ENCODE results near the gene KLC1. TPM values are rescaled to one million over a fixed set of nuclear protein-coding genes. Genes with fewer than 3 reads are reported as not detected.
A peak's percentile ranks its signal among the peaks of the same experiment; 100 is the strongest.

The KLC1 gene
- total and polyA plus RNA-seq, 2 of the 8 experiments (the other 6 are each of a cell fraction or from before 2014, with no cell fraction given) = 84.6 to 134 TPM

GRCh38 chr14:103746701-103747100 lies 117.7 kb downstream of the KLC1 start:
- H3K23me2 ChIP-seq (ENCODE audit: low read depth, low read length) = no peaks in the 10 kb centered on the region
- no peak overlapping the region for H3K18ac ChIP-seq (ENCODE audit: extremely low read depth, low read length)
- H3K4me1 ChIP-seq (replicated peaks in 1 of 4; ENCODE audit: control insufficient read depth in 3 of 4, insufficient read depth in 4 of 4, low read length in 3 of 4) = no peaks in the 10 kb centered on the region; a peak in 1 of 7 replicates
- no peak overlapping the region for H3K4ac ChIP-seq (replicated peaks; ENCODE audit: insufficient read length, low read depth, low read length)
- H3K56ac ChIP-seq (replicated peaks; ENCODE audit: insufficient read length, low read depth, low read length) = no peak overlapping the region
- H2BK12ac ChIP-seq (ENCODE audit: low read depth, low read length) = no peak overlapping the region
- no peak overlapping the region for H3K4me3 ChIP-seq (ENCODE audit: extremely low read depth in 1 of 4, insufficient read depth in 2 of 4, low read depth in 3 of 4, low read length in 4 of 4)
- 94% methylated on average over 10 of the region's 10 CpGs; no CpG with 5 or more reads in 1 of the 2 experiments for WGBS, 2 experiments (ENCODE audit: extremely low coverage in 1 of 2, insufficient coverage in 1 of 2, insufficient read length in 1 of 2, insufficient replicate concordance in 2 of 2, low coverage in 1 of 2, low lambda C conversion rate in 2 of 2, missing lambda C conversion rate in 1 of 2)
- 0 out of 2 replicates have a peak overlapping the region, but pooled peaks have one; percentile 1 for H2BK15ac ChIP-seq (ENCODE audit: low read length)
- H3K4me2 ChIP-seq (ENCODE audit: insufficient read depth in 1 of 2, low read depth in 2 of 2, low read length in 2 of 2) = no peak overlapping the region
- no peak overlapping the region for H2AFZ ChIP-seq (ENCODE audit: low read length)
- H2AK5ac ChIP-seq (ENCODE audit: low read depth, low read length) = no peak overlapping the region
- H3K79me2 ChIP-seq (ENCODE audit: control insufficient read depth in 1 of 2, insufficient read depth in 2 of 2, low read length in 2 of 2) = no peaks in the 10 kb centered on the region
- no peak overlapping the region for H3K14ac ChIP-seq (ENCODE audit: insufficient read length)
- H4K5ac ChIP-seq (ENCODE audit: insufficient read length, low read depth, low read length) = no peak overlapping the region
- H4K20me1 ChIP-seq (replicated peaks in 1 of 2; ENCODE audit: control insufficient read depth in 1 of 2, insufficient read depth in 2 of 2, low read length in 2 of 2) = peaks cover 0 to 2% of the 10 kb centered on the region in 2 experiments
- H4K8ac ChIP-seq (ENCODE audit: extremely low read depth, insufficient read depth, low read length) = no peak overlapping the region
- H3K36me3 ChIP-seq (ENCODE audit: control insufficient read depth in 2 of 4, insufficient read depth in 4 of 4, low read length in 3 of 4) = no peaks in the 10 kb centered on the region; a peak in 1 of 8 replicates
- H2BK120ac ChIP-seq (replicated peaks; ENCODE audit: low read depth, low read length) = no peak overlapping the region
- no peak for DNase-seq (ENCODE audit: low read depth in 1 of 2, low spot score in 2 of 2)
- FAIRE-seq = no peak
- TF ChIP-seq CREB1 (IDR thresholded peaks at IDR 0.05) (no peak), CTCF (IDR thresholded peaks at IDR 0.05; ENCODE audit: control extremely low read depth in 1 of 3, insufficient read depth in 1 of 3, low read depth in 1 of 3, low read length in 3 of 3) (no peak), GABPA (IDR thresholded peaks at IDR 0.05; ENCODE audit: borderline replicate concordance, insufficient read depth, low read length) (no peak), EZH2 (IDR thresholded peaks at IDR 0.05; ENCODE audit: low read depth, low read length, severe bottlenecking) (no peak), CHD2 (IDR thresholded peaks at IDR 0.05; ENCODE audit: low read length) (no peak), RXRA (IDR thresholded peaks at IDR 0.05; ENCODE audit: insufficient read depth, low read depth, low read length) (no peak), FOSL1 (IDR thresholded peaks at IDR 0.05; ENCODE audit: insufficient read depth, low read depth, low read length) (no peak), BCL11A (IDR thresholded peaks at IDR 0.05; ENCODE audit: low read depth in 2 of 2, low read length in 2 of 2) (no peak), TEAD4 (IDR thresholded peaks at IDR 0.05; ENCODE audit: low read depth, low read length) (no peak), KDM4A (IDR thresholded peaks at IDR 0.05; ENCODE audit: low read depth, low read length, severe bottlenecking) (no peak), CBX5 (IDR thresholded peaks at IDR 0.05; ENCODE audit: low read depth, low read length) (no peak)
- H3K27me3 ChIP-seq (replicated peaks in 1 of 4; ENCODE audit: control insufficient read depth in 3 of 4, extremely low read depth in 1 of 4, insufficient read depth in 3 of 4, low read length in 3 of 4) = no peaks in the 10 kb centered on the region; a peak in 1 of 7 replicates
- no peak overlapping the region for H3K27ac ChIP-seq (ENCODE audit: low read depth, low read length)
- POLR2A ChIA-PET (ENCODE audit: partially characterized antibody) = interaction anchor here (0.7 to 1.3 kb wide), 3 partner anchors 8 to 31 kb away, joined by 3 read pairs; partner anchors contain the start of gene XRCC3
- H2BK5ac ChIP-seq (ENCODE audit: low read depth, low read length) = no peak overlapping the region
- peak overlapping the region in 1 of 4 experiments; percentile 9; a peak in 1 of 7 replicates for H3K9ac ChIP-seq (replicated peaks in 1 of 4; ENCODE audit: extremely low read depth in 1 of 4, low read depth in 3 of 4, low read length in 3 of 4)
- CTCF ChIA-PET (ENCODE audit: partially characterized antibody) = interaction anchor here (0.8 to 1.3 kb wide), 2 partner anchors 12 to 17 kb away, joined by 3 read pairs; no protein-coding TSS in a partner anchor
- H3K79me1 ChIP-seq (ENCODE audit: low read depth, low read length) = no peaks in the 10 kb centered on the region
- no peak overlapping the region for H3K23ac ChIP-seq (ENCODE audit: insufficient read length)
- no peak overlapping the region for H4K91ac ChIP-seq (replicated peaks; ENCODE audit: insufficient read length, low read length)
- H2BK20ac ChIP-seq (ENCODE audit: low read length) = no peak overlapping the region
- no peaks in the 10 kb centered on the region for H3K9me3 ChIP-seq (ENCODE audit: insufficient read depth in 2 of 2, low read depth in 1 of 2, low read length in 1 of 2)
